ENCODE measurements around the gene PPP4C. TPM values are rescaled to one million over a fixed set of nuclear protein-coding genes. Genes with fewer than 3 reads are reported as not detected.

Gene PPP4C
- 50.5 and 56.4 TPM in 2 replicates for total RNA-seq

DNA sequence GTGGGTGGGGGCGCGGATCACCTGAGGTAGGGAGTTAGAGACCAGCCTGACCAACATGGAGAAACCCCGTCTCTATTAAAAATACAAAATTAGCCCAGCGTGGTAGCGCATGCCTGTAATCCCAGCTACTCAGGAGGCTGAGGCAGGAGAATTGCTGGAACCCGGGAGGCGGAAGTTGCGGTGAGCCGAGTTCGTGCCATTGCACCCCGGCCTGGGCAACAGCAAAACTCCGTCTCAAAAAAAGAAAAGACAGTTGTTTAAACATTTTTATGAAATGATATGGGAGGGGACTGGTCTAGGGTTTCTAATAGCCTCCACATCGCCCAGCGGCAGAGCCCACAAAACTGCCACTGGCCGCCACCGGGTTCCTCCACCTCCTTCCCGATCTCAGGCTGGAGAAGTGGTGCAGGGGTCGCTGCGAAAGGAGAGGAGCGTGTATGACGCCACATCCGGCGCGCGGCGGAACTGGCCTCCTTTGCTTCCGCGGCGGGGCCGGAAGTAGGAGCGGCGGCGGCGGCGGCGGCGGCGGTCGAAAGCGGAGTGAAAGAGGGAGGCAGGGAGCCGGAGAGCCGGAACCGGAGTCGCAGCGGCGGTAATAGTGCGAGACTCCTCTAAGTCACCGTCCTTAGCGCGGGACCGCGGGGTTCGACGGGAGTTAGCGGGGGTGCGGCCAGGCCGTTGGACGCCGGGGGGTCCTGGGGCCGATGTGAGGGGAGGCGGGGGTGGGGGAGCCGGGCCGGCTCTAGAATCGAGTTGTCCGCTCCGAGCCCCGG lies at the start of gene PPP4C:
Gene PPP4C, plus strand, starts transcription at position 492 of the 773 bp plus-strand sequence. CDS start 384 bp downstream, outside the sequence.

DNA sequence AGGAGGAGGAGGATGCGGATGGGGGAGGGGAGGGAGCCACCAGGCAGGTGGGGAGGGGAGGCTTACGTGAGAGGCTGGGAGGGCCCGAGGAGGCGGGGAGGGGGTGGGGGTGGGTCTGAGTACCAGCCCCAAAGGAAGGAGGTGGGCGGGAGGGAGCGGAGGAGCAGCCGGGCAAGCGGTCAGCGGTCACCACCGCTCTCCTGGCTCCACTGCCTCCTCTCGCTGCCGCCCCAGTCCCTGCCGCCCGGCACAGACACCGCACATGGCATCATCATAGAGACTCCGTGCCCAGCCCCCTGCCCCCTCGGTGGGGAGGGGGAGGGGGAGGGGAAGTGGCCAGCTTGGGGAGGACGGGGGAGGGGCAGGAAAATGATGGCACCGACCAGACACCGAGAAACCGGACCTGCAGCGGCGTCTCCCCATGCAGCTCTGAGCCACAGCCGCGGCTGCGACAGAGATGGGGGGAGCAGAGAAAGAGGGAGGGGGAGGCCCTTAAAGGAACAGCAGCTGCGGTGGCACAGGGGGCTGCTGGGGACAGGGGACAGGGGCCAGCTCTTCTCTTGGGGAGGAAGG lies 44.9 kb upstream of the PPP4C start, which contains the start of gene TLCD3B:
Gene TLCD3B, minus strand, starts transcription at position 431 of the 573 bp plus-strand sequence. CDS start 744 bp downstream, outside the sequence.

GRCh38 chr16:30065102-30065942 lies 10.5 kb upstream of the PPP4C start, which contains the start of gene ALDOA:
Gene ALDOA, plus strand, starts transcription at chr16:30065760. Its CDS starts 1,138 bp downstream, at chr16:30066898.

DNA sequence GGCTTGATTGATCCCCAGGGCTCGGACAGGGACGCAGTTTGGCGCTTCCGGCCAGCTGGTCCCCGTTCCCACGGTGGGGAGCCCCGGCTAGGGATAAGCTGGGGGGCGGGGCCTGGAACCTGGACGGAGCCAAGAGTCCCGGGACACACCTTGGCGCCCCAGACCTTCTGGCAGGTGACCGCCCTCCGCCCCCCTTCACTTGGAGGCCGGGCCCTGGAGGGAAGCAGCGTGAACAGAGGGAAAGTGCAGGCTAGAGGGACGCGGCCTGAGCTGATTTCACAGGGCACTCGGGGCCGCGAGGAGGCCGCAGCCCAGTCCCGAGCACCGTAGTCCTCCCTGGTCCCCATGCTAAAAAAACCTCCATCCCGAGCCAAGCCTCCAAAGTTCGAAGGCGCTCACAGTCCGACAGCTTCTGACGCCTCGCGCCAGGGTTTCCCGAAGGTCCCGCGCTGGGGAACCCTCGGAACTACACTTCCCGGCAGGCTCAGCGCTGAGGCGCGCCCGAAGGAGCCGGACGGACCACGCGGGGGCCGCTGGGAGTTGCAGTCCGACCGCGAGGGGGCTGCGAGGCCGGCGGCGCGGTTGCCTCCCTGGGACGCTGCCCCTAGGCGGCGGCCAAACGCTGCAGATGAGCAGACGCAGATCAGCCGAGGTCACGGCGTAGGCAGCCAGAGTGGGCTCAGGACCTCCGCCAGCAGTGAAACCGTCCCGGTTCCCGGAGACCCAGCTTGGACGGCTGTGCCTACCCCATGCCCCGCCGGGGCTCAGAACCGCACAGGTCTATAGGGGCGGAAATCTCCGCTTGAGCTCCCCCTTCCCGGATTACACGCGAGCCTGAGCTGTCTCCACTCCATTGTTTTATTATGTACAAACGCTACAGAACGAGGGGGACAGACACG lies 15.9 kb downstream of the PPP4C start, which contains the start of gene TBX6:
Gene TBX6, minus strand, starts transcription at position 451 of the 899 bp plus-strand sequence. CDS start 731 bp downstream, outside the sequence.

DNA sequence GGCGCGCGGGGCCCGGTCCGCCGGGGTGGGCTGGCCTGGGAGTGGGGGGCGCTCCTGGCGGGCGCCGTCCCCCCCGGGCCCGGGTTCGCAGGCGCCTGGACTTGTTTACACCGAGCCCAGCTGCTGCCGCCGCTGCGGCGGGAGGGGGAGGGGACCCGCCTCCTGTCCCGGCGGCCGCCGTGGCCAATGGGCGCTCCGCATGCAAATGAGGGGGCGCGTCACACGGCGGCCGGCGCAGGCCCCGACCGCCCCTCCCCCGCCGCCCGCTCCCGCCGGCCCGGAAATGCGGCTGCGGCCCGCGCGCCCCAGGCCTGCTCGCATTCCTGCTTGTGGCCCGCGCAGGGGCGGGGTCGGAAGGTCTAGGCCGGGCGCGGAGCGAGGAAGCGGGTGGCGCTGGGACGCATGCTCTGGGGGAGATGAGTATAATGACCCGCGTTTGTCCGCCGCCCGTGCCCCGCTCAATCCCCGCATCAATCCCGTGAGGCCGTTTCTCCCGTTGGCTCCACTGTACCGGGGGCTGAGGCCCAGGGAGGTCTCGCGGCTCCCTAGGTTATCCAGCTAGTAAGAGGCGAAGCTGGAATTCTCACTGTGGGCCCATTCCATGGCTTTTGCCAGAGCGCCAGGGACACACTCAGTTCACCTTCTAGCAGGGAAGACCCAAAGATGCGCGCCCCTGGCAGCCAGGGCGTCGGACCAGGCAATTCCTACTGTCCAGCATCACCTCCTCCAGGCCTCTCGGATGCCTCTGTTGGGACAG lies 20.5 kb downstream of the PPP4C start, which contains the start of gene YPEL3:
Gene YPEL3, minus strand, starts transcription at position 109 of the 757 bp plus-strand sequence. CDS start 731 bp downstream, outside the sequence.

DNA sequence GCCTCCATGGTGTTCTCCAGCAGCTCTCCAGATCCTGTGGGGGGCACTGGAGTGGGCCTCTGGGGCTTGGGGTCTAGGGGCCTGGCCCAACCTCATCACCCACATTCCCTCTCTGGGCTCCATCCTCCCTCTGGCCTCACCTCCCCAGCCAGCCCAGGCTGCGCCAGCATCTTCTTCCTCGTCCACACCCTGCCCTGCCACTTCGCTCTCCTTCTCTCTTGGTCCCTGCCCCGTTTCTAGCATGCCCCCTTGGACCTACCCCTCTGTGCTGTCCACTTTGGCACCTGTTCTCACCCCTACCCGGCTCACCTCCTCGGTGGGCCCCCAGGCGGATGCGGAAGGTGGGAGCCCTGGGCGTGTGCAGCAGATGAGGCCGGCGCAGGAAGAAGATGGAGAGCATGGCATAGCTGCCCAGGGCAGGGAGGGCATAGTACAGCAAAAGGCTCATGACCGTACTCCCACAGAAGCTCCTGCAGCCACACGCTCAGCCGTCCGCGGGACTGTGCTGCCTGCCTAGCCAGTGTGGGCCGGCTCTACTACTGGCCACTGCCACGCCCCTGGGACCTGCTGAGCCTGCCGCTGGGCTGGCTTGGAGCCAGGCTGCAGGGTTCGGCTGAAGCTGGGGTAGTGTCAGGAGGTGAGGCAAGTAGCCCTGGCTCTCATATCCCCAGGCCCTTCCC lies 37.4 kb downstream of the PPP4C start, which contains the start of gene GDPD3:
Gene GDPD3, minus strand, starts transcription at position 507 of the 680 bp plus-strand sequence. Its CDS starts 59 bp downstream, at position 448.

Other genes starting within 250 kb of the PPP4C start
- gene CDIPT, start 212.8 kb upstream of the PPP4C start, total RNA-seq: 102 and 110 TPM in 2 replicates
- 43.9 and 57.2 TPM in 2 replicates for gene SEZ6L2, start 176.4 kb upstream of the PPP4C start, total RNA-seq
- 7.2 and 11.4 TPM in 2 replicates for gene ASPHD1, start 175.5 kb upstream of the PPP4C start, total RNA-seq
- gene KCTD13, start 149.8 kb upstream of the PPP4C start, total RNA-seq: 5.7 and 9.7 TPM in 2 replicates
- 104 and 105 TPM in 2 replicates for gene TMEM219, start 113.9 kb upstream of the PPP4C start, total RNA-seq
- gene TAOK2, start 102.1 kb upstream of the PPP4C start, total RNA-seq: 32.1 and 33.8 TPM in 2 replicates
- gene HIRIP3, start 80.4 kb upstream of the PPP4C start, total RNA-seq: 6.9 and 9.7 TPM in 2 replicates
- gene INO80E, start 79.8 kb upstream of the PPP4C start, total RNA-seq: 30.0 and 58.5 TPM in 2 replicates
- not detected in 2 replicates for gene DOC2A, start 65.0 kb upstream of the PPP4C start, total RNA-seq
- not detected in 2 replicates for gene C16orf92, start 52.8 kb upstream of the PPP4C start, total RNA-seq
- gene TLCD3B, start 44.7 kb upstream of the PPP4C start, total RNA-seq: not detected in 2 replicates
- gene ALDOA, start 10.2 kb upstream of the PPP4C start, total RNA-seq: 1,739 and 1,751 TPM in 2 replicates
- gene TBX6, start 15.9 kb downstream of the PPP4C start, total RNA-seq: 0.37 TPM in 1 of 2 replicates, not detected in the other
- 60.6 and 79.3 TPM in 2 replicates for gene YPEL3, start 20.2 kb downstream of the PPP4C start, total RNA-seq
- 0.64 and 1.00 TPM in 2 replicates for gene GDPD3, start 37.5 kb downstream of the PPP4C start, total RNA-seq
- gene MAPK3, start 47.2 kb downstream of the PPP4C start, total RNA-seq: 47.0 and 60.8 TPM in 2 replicates
- 0.15 and 1.3 TPM in 2 replicates for gene CORO1A, start 107.6 kb downstream of the PPP4C start, total RNA-seq
- 53.6 and 86.3 TPM in 2 replicates for gene BOLA2B, start 117.7 kb downstream of the PPP4C start, total RNA-seq
- 21.6 and 25.5 TPM in 2 replicates for gene SLX1A, start 117.9 kb downstream of the PPP4C start, total RNA-seq
- gene SULT1A3, start 123.3 kb downstream of the PPP4C start, total RNA-seq: 2.9 and 14.1 TPM in 2 replicates
- gene NPIPB13, start 172.5 kb downstream of the PPP4C start, total RNA-seq: 1.7 and 2.1 TPM in 2 replicates